Neuronal stem cell (in vitro differentiated cells): ENCODE data around the gene CISH.
A peak's percentile ranks its signal among the peaks of the same experiment; 100 is the strongest.

Experiments used
- DNase-seq: peaks from one replicate; pipeline ENCODE4 v3.0.0-alpha.2; 2013; ENCODE audit warnings: low spot score
- H2AFZ ChIP-seq: one replicate; pipeline ENCODE4 v1.6.1; 2013; ENCODE audit warnings: mild to moderate bottlenecking, low read length, inconsistent platforms
- H2AK5ac ChIP-seq: 2 replicates; pipeline ENCODE4 v1.6.1; 2013; ENCODE audit warnings: low read depth, mild to moderate bottlenecking, inconsistent platforms, low read length, moderate library complexity, mixed read lengths
- H2BK120ac ChIP-seq: 2 replicates; pipeline ENCODE4 v1.6.1; 2013; ENCODE audit warnings: low read depth, mild to moderate bottlenecking, inconsistent platforms, low read length, moderate library complexity, mixed read lengths
- H2BK12ac ChIP-seq: one replicate; pipeline ENCODE4 v1.6.1; 2013; ENCODE audit warnings: low read length, inconsistent platforms
- H2BK15ac ChIP-seq: 2 replicates; pipeline ENCODE4 v1.6.1; 2013; ENCODE audit warnings: mild to moderate bottlenecking, low read length, inconsistent platforms, mixed read lengths
- H2BK5ac ChIP-seq: one replicate; pipeline ENCODE4 v1.6.1; 2013; ENCODE audit warnings: inconsistent platforms, mild to moderate bottlenecking, low read length, moderate library complexity
- H3K14ac ChIP-seq: one replicate; pipeline ENCODE4 v1.6.1; 2013; ENCODE audit warnings: low read length, inconsistent platforms
- H3K18ac ChIP-seq: 2 replicates; pipeline ENCODE4 v1.6.1; 2013; ENCODE audit warnings: low read length, inconsistent platforms
- H3K23ac ChIP-seq: 2 replicates; pipeline ENCODE4 v1.6.1; 2013; ENCODE audit warnings: low read depth, mild to moderate bottlenecking, mixed read lengths, low read length, inconsistent platforms; ENCODE audit not compliant: poor library complexity
- H3K27ac ChIP-seq: replicated peaks from 3 replicates; pipeline ENCODE4 v1.5.1; 2013; ENCODE audit warnings: low read length, inconsistent platforms
- H3K27me3 ChIP-seq, 3 experiments: 2 replicates each; pipeline ENCODE4 v1.6.1; 2013; ENCODE audit warnings: low read length in 3 of 3, mild to moderate bottlenecking in 2 of 3, inconsistent platforms in 1 of 3, low read depth in 1 of 3, mixed read lengths in 1 of 3, moderate library complexity in 1 of 3; ENCODE audit not compliant: control insufficient read depth in 3 of 3, insufficient read depth in 3 of 3
- H3K36me3 ChIP-seq, 2 donors: replicated peaks in 1 of 2; 2 replicates each; pipeline ENCODE4 v1.6.1; 2013; ENCODE audit warnings: low read length in 2 of 2; ENCODE audit not compliant: control insufficient read depth in 2 of 2, insufficient read depth in 2 of 2
- H3K4ac ChIP-seq: 2 replicates; pipeline ENCODE4 v1.6.1; 2013; ENCODE audit warnings: inconsistent platforms, mild to moderate bottlenecking, low read length, moderate library complexity
- H3K4me1 ChIP-seq, 2 donors: 1 replicate in 1 of 2; 2 replicates in 1 of 2; pipeline ENCODE4 v1.6.1; 2013; ENCODE audit warnings: low read length in 2 of 2, low read depth in 1 of 2; ENCODE audit not compliant: control insufficient read depth in 2 of 2, insufficient read depth in 1 of 2
- H3K4me2 ChIP-seq: one replicate; pipeline ENCODE4 v1.6.1; 2013; ENCODE audit warnings: mild to moderate bottlenecking, low read length, inconsistent platforms; ENCODE audit not compliant: insufficient read depth, poor library complexity, severe bottlenecking
- H3K4me3 ChIP-seq, 2 donors: 2 replicates each; pipeline ENCODE4 v1.5.1; 2013; ENCODE audit warnings: low read length in 2 of 2, mild to moderate bottlenecking in 2 of 2, inconsistent platforms in 1 of 2, moderate library complexity in 1 of 2
- H3K79me1 ChIP-seq: one replicate; pipeline ENCODE4 v1.6.1; 2013; ENCODE audit warnings: low read depth, mild to moderate bottlenecking, inconsistent platforms, low read length, moderate library complexity
- H3K9ac ChIP-seq: one replicate; pipeline ENCODE4 v1.6.1; 2013; ENCODE audit warnings: mild to moderate bottlenecking, low read depth, low read length, inconsistent platforms; ENCODE audit not compliant: poor library complexity
- H3K9me3 ChIP-seq, 2 donors: replicated peaks in 1 of 2; 2 replicates each; pipeline versions ENCODE3 to v1.6.1; 2013; ENCODE audit warnings: low read length in 2 of 2, mild to moderate bottlenecking in 2 of 2, inconsistent platforms in 1 of 2, low read depth in 1 of 2, mixed read lengths in 1 of 2, moderate library complexity in 1 of 2; ENCODE audit not compliant: control insufficient read depth in 2 of 2, insufficient read depth in 1 of 2
- H4K8ac ChIP-seq: one replicate; pipeline ENCODE4 v1.6.1; 2013; ENCODE audit warnings: low read depth, mild to moderate bottlenecking, inconsistent platforms, low read length, moderate library complexity
- H4K91ac ChIP-seq: one replicate; pipeline ENCODE4 v1.6.1; 2013; ENCODE audit warnings: low read length, low read depth, mild to moderate bottlenecking, inconsistent platforms; ENCODE audit not compliant: poor library complexity
- WGBS, 2 donors: extraction: QIAGEN DNeasy Blood & Tissue Kit; methylation state at CpG; one replicate each; pipeline ENCODE4 v1.1.7; 2013; ENCODE audit warnings: missing lambda C conversion rate in 2 of 2, mixed read lengths in 1 of 2; ENCODE audit not compliant: insufficient read length in 2 of 2, insufficient replicate concordance in 1 of 2; ENCODE audit errors: extremely low coverage in 2 of 2; 5-methylcytosine and 5-hydroxymethylcytosine counted together

The CISH gene

DNA sequence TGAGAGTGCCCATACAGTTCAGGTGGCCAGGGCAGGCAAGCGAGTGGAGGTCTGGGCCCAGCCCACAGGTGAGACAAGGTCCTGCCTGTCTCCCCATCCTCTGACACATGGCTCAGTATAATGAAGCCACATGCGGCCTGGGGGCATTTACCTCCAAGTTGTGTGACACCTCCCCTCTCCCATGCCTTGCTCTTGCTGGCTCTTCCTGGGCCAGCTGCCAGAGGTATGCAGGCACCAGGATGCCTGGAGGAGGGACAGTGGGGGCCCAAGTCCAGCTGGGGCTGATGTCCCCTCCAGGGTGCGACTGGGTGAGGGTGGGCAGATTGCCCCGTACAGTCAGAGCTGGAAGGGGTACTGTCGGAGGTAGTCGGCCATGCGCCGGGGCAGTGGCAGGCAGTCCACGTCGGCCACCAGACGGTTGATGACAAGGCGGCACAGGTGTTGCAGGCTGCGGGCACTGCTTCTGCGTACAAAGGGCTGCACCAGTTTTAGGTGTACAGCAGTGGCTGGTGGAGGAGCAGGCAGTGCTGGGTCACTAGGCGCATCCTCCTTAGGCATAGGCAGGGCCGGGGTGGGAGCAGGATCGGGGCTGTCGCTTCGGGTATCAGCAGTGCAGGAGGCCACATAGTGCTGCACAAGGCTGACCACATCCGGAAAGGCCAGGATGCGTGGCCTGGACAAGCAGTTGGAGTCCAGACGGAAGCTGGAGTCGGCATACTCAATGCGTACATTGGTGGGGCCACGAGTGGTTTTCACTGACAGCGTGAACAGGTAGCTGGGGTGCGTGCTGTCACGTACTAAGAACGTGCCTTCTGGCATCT lies 4.1 kb downstream of the CISH start:
- peaks cover 8 to 10% of the 10 kb centered on the region in 2 donors for H3K4me1 ChIP-seq
- no peak for DNase-seq
- no peak overlapping the region for H3K27ac ChIP-seq
- H2AFZ ChIP-seq = no peak overlapping the region
- no peak overlapping the region for H2AK5ac ChIP-seq
- H3K4ac ChIP-seq = no peak overlapping the region
- H2BK120ac ChIP-seq = peak overlapping the region; percentile 13
- no peaks in the 10 kb centered on the region for H3K9me3 ChIP-seq
- no CpG with 5 or more reads among the region's 29 CpGs for WGBS, 2 donors
- no peak overlapping the region for H2BK12ac ChIP-seq
- H3K79me1 ChIP-seq = no peaks in the 10 kb centered on the region
- H3K14ac ChIP-seq = no peak overlapping the region
- H4K8ac ChIP-seq = no peak overlapping the region
- no peak overlapping the region for H4K91ac ChIP-seq
- no peak overlapping the region for H3K4me3 ChIP-seq
- no peak overlapping the region for H3K18ac ChIP-seq
- peaks cover 2 to 46% of the 10 kb centered on the region in 2 donors for H3K36me3 ChIP-seq
- peak overlapping the region; percentile 26 for H3K23ac ChIP-seq
- no peak overlapping the region for H2BK5ac ChIP-seq
- peak overlapping the region; percentile 47 for H3K9ac ChIP-seq
- peaks cover 0 to 10% (median 0%) of the 10 kb centered on the region in 3 experiments for H3K27me3 ChIP-seq
- no peak overlapping the region for H3K4me2 ChIP-seq
- no peak overlapping the region for H2BK15ac ChIP-seq

DNA sequence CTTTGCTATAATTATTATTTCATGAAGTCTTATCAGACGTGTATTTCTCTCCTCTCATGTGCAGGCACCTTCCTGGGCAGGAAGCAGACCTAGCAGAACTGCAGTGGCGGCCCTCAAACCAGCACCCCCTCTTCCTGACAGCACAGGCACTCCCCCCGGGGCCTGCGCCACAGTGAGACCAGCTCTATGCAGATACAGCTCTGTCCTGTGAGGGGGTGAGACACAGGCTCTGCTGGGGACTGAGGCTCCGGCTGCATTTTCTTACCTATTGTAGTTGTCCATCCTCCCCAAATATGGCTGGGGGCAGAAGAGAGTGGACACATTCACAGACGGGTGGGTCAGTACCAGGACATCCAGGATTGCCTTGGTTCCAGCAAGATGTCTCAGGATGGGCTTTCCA lies 5.0 kb downstream of the CISH start:
- peaks cover 13 to 14% of the 10 kb centered on the region in 2 donors for H3K4me1 ChIP-seq
- no peak overlapping the region for H2BK15ac ChIP-seq
- no peak overlapping the region for H3K9ac ChIP-seq
- H2BK12ac ChIP-seq = no peak overlapping the region
- H2AK5ac ChIP-seq = no peak overlapping the region
- no peak overlapping the region for H3K4me3 ChIP-seq
- peaks cover 2 to 46% of the 10 kb centered on the region in 2 donors for H3K36me3 ChIP-seq
- H3K27me3 ChIP-seq = peaks cover 0 to 6% (median 0%) of the 10 kb centered on the region in 3 experiments
- no peak overlapping the region for H3K18ac ChIP-seq
- H3K23ac ChIP-seq = no peak overlapping the region
- H3K79me1 ChIP-seq = no peaks in the 10 kb centered on the region
- H2BK120ac ChIP-seq = no peak overlapping the region
- H3K9me3 ChIP-seq = no peaks in the 10 kb centered on the region
- H3K14ac ChIP-seq = no peak overlapping the region
- no peak overlapping the region for H4K91ac ChIP-seq
- H2BK5ac ChIP-seq = no peak overlapping the region
- DNase-seq = no peak
- H3K27ac ChIP-seq = no peak overlapping the region
- no peak overlapping the region for H3K4me2 ChIP-seq
- no peak overlapping the region for H2AFZ ChIP-seq
- H4K8ac ChIP-seq = no peak overlapping the region
- H3K4ac ChIP-seq = no peak overlapping the region
- no CpG with 5 or more reads among the region's 6 CpGs for WGBS, 2 donors

DNA sequence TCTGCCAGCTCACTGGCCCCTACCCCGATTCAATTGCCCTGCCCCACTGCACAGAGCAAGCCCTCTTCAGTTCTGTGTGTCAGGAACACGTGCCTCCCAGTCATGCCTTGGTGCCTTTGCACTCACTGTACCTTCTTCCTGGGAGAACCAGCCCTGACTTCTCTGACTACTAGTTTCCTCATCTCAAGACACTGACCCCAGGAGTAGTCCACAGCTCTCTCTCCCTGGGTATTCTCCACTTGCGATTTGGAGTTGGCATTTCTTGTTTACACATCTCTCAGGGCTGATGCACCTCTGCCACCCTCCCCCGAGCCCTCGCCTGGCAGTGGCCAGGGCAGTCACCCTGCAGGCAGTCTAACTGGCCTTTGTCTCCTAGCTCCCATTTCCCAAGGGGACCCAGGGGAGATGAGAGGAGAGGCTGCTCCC lies 5.7 kb downstream of the CISH start:
- Histone ChIP-seq H4K91ac (no peak overlapping the region), H2AK5ac (no peak overlapping the region), H3K4me3 (no peak overlapping the region), H2BK120ac (no peak overlapping the region), H4K8ac (no peak overlapping the region), H3K79me1 (no peaks in the 10 kb centered on the region), H3K18ac (no peak overlapping the region), H3K27ac (no peak overlapping the region), H3K23ac (no peak overlapping the region), H3K9ac (no peak overlapping the region), H3K4me2 (no peak overlapping the region), H3K14ac (no peak overlapping the region), H3K27me3 (peaks cover 0 to 6% (median 0%) of the 10 kb centered on the region in 3 experiments), H2BK12ac (no peak overlapping the region), H3K4ac (no peak overlapping the region), H3K9me3 (no peaks in the 10 kb centered on the region), H2AFZ (no peak overlapping the region), H3K4me1 (peaks cover 13 to 19% of the 10 kb centered on the region in 2 donors), H3K36me3 (peaks cover 2 to 46% of the 10 kb centered on the region in 2 donors), H2BK15ac (no peak overlapping the region), H2BK5ac (no peak overlapping the region)
- DNase-seq = no peak
- no CpG with 5 or more reads among the region's 5 CpGs for WGBS, 2 donors
